Karpas-422 (cell line): Measurements from ENCODE around the gene JPH4. TPM values are rescaled to one million over a fixed set of nuclear protein-coding genes. Genes with fewer than 3 reads are reported as not detected.

Source experiments
- DNase-seq: peaks from one replicate; pipeline ENCODE4 v3.0.0-alpha.2; 2015
- H2AFZ ChIP-seq: fragments of 200-600 bp; sonication (generic); 2 replicates; pipeline ENCODE4 v1.6.1; 2014; ENCODE audit warnings: antibody characterized with exemption, low read length, mixed read lengths
- H3K27ac ChIP-seq: fragments of 200-600 bp; sonication (generic); 2 replicates; pipeline ENCODE4 v1.5.1; 2014; ENCODE audit warnings: mild to moderate bottlenecking, low read length, moderate library complexity
- H3K27me3 ChIP-seq: fragments of 200-600 bp; sonication (generic); 2 replicates; pipeline ENCODE4 v1.6.1; 2014; ENCODE audit warnings: low read length, mixed read lengths
- H3K36me3 ChIP-seq: fragments of 200-600 bp; sonication (generic); 2 replicates; pipeline ENCODE4 v1.6.1; 2014; ENCODE audit warnings: low read length, mixed read lengths; ENCODE audit not compliant: insufficient read depth
- H3K4me1 ChIP-seq: fragments of 200-600 bp; sonication (generic); 2 replicates; pipeline ENCODE4 v1.6.1; 2014; ENCODE audit warnings: mild to moderate bottlenecking, low read length, mixed read lengths
- H3K4me2 ChIP-seq: fragments of 200-600 bp; sonication (generic); 2 replicates; pipeline ENCODE4 v1.6.1; 2014; ENCODE audit warnings: low read length, low read depth, mild to moderate bottlenecking; ENCODE audit not compliant: poor library complexity, severe bottlenecking
- H3K4me3 ChIP-seq: fragments of 200-600 bp; sonication (generic); 2 replicates; pipeline ENCODE4 v1.5.1; 2014; ENCODE audit warnings: mild to moderate bottlenecking, antibody characterized with exemption, low read length, mixed read lengths
- H3K79me2 ChIP-seq: fragments of 200-600 bp; sonication (generic); 2 replicates; pipeline ENCODE4 v1.6.1; 2014; ENCODE audit warnings: mild to moderate bottlenecking, low read length, mixed read lengths
- H3K9ac ChIP-seq: fragments of 200-600 bp; sonication (generic); 2 replicates; pipeline ENCODE4 v1.6.0; 2014; ENCODE audit warnings: low read length
- H3K9me2 ChIP-seq: fragments of 200-600 bp; sonication (generic), shearing (Covaris generic); replicated peaks from 2 replicates; pipeline ENCODE4 v1.6.0; 2014; ENCODE audit warnings: mild to moderate bottlenecking, low read length, moderate library complexity; ENCODE audit not compliant: insufficient read depth
- H3K9me3 ChIP-seq: fragments of 300-700, 200-600 bp; sonication (generic); 2 replicates; pipeline ENCODE4 v1.6.1; 2014; ENCODE audit warnings: low read length, mixed read lengths
- H4K20me1 ChIP-seq: fragments of 200-600 bp; sonication (generic); 2 replicates; pipeline ENCODE4 v1.6.1; 2014; ENCODE audit warnings: mild to moderate bottlenecking, antibody characterized with exemption, low read length, low read depth; ENCODE audit not compliant: insufficient read depth
- total RNA-seq: library from RNA; depleted of rRNA; stranded (reverse); fragments of >200 nt; shearing (Covaris generic); gene quantifications from 2 replicates; pipeline ENCODE4 v1.2.3, GENCODE V29; 2014; ENCODE audit warnings: low replicate concordance; rRNA removed

JPH4 gene
- 0.29 TPM in 1 of 2 replicates, not detected in the other for total RNA-seq

- no peaks in the 10 kb centered on the region for H4K20me1 ChIP-seq
- H2AFZ ChIP-seq, result no peak within 1 kb of the TSS
- H3K9me3 ChIP-seq, result no peaks in the 10 kb centered on the region
- H3K9ac ChIP-seq, result no peak within 1 kb of the TSS
- H3K27ac ChIP-seq, result no peak within 1 kb of the TSS
- no peaks in the 10 kb centered on the region for H3K27me3 ChIP-seq
- no peak within 1 kb of the TSS for H3K4me2 ChIP-seq
- no peaks in the 10 kb centered on the region for H3K79me2 ChIP-seq
- H3K4me3 ChIP-seq, result no peak within 1 kb of the TSS
- no peaks in the 10 kb centered on the region for H3K4me1 ChIP-seq
- DNase-seq, result no peak
- H3K9me2 ChIP-seq, result no peaks in the 10 kb centered on the region
- no peaks in the 10 kb centered on the region for H3K36me3 ChIP-seq
These were observed at the start of gene JPH4 for GRCh38 chr14:23578560-23579310. Gene JPH4, minus strand, starts transcription at chr14:23578790. Its CDS starts 1,337 bp downstream, at chr14:23577453.

- H3K9ac ChIP-seq, result no peak overlapping the region
- no peaks in the 10 kb centered on the region for H4K20me1 ChIP-seq
- H3K4me2 ChIP-seq, result no peak overlapping the region
- no peaks in the 10 kb centered on the region for H3K36me3 ChIP-seq
- H3K79me2 ChIP-seq, result no peaks in the 10 kb centered on the region
- H3K27me3 ChIP-seq, result peaks cover 4% of the 10 kb centered on the region; the same call in 1 of the 2 replicates
- H3K4me3 ChIP-seq, result no peak overlapping the region
- DNase-seq, result no peak
- peaks cover 20% of the 10 kb centered on the region for H3K9me3 ChIP-seq
- H3K9me2 ChIP-seq, result no peaks in the 10 kb centered on the region
- H2AFZ ChIP-seq, result no peak overlapping the region
- H3K4me1 ChIP-seq, result no peaks in the 10 kb centered on the region
- no peak overlapping the region for H3K27ac ChIP-seq
These were observed 49.4 kb upstream of the JPH4 start for GRCh38 chr14:23627961-23628360.

GRCh38 chr14:23626946-23627345 lies 48.4 kb upstream of the JPH4 start:
- H3K9me2 ChIP-seq, result no peaks in the 10 kb centered on the region
- no peaks in the 10 kb centered on the region for H3K4me1 ChIP-seq
- H3K9ac ChIP-seq, result no peak overlapping the region
- no peaks in the 10 kb centered on the region for H3K79me2 ChIP-seq
- H2AFZ ChIP-seq, result no peak overlapping the region
- no peak overlapping the region for H3K27ac ChIP-seq
- no peak for DNase-seq
- H3K4me2 ChIP-seq, result no peak overlapping the region
- peaks cover 20% of the 10 kb centered on the region for H3K9me3 ChIP-seq
- no peaks in the 10 kb centered on the region for H4K20me1 ChIP-seq
- no peak overlapping the region for H3K4me3 ChIP-seq
- H3K27me3 ChIP-seq, result peaks cover 4% of the 10 kb centered on the region; the same call in 1 of the 2 replicates
- no peaks in the 10 kb centered on the region for H3K36me3 ChIP-seq

GRCh38 chr14:23624830-23625404 lies 46.3 kb upstream of the JPH4 start:
- Histone ChIP-seq H3K27me3 (peaks cover 4% of the 10 kb centered on the region; the same call in 1 of the 2 replicates), H3K4me1 (no peaks in the 10 kb centered on the region), H3K36me3 (no peaks in the 10 kb centered on the region), H3K4me3 (no peak overlapping the region), H3K9ac (no peak overlapping the region), H3K79me2 (no peaks in the 10 kb centered on the region), H2AFZ (no peak overlapping the region), H4K20me1 (no peaks in the 10 kb centered on the region), H3K27ac (no peak overlapping the region), H3K4me2 (no peak overlapping the region), H3K9me2 (no peaks in the 10 kb centered on the region), H3K9me3 (peaks cover 20% of the 10 kb centered on the region)
- no peak for DNase-seq

DNA sequence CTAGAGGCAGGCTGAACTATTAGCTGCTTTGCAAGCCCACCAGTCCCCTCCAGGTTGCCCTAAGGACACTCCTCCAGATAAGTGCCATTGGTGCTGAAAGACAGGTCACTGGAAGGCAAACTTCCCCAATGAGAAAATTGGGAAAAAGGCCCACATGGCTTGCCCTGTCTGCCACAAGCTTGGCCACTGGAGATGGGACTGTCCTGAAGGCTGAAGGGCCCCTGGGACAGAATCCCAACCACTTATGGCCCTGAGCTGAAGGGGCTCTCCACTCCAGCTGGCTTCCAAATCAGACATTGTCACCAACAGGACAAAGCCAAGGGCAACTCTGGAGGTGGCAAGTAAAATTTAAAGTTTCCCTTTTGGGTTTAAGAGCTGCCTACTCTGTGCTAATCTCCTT lies 45.4 kb upstream of the JPH4 start:
- Histone ChIP-seq H2AFZ (no peak overlapping the region), H3K79me2 (no peaks in the 10 kb centered on the region), H3K9me2 (no peaks in the 10 kb centered on the region), H3K36me3 (no peaks in the 10 kb centered on the region), H3K27me3 (peaks cover 4% of the 10 kb centered on the region; the same call in 1 of the 2 replicates), H3K9ac (no peak overlapping the region), H3K4me1 (no peaks in the 10 kb centered on the region), H3K9me3 (peaks cover 20% of the 10 kb centered on the region), H3K27ac (no peak overlapping the region), H4K20me1 (no peaks in the 10 kb centered on the region), H3K4me3 (no peak overlapping the region), H3K4me2 (no peak overlapping the region)
- no peak for DNase-seq

DNA sequence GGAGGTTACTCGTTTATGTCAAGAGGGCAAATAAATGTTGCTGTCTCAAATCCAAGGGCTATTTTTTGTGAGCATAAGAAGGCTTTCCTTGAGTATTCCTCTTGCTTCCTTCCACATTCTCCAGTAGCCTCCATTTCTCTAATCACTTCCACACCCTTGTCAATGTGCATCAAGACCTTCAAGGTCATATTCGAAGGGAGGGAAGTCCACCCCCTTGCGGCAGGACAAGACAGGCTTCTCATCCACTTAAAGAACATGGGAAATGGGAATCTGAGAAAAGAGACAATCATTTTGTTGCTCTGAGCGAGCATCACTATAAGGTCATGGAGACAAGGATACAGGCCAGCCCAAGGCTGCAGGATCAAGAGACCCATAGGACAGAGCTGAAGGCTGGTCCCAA lies 44.4 kb upstream of the JPH4 start:
- Histone ChIP-seq H3K9me2 (no peaks in the 10 kb centered on the region), H3K4me1 (no peaks in the 10 kb centered on the region), H3K27me3 (peaks cover 4% of the 10 kb centered on the region; the same call in 1 of the 2 replicates), H3K9me3 (peaks cover 20% of the 10 kb centered on the region), H3K9ac (no peak overlapping the region), H3K4me3 (no peak overlapping the region), H4K20me1 (no peaks in the 10 kb centered on the region), H3K27ac (no peak overlapping the region), H3K36me3 (no peaks in the 10 kb centered on the region), H2AFZ (no peak overlapping the region), H3K4me2 (no peak overlapping the region), H3K79me2 (no peaks in the 10 kb centered on the region)
- no peak for DNase-seq

DNA sequence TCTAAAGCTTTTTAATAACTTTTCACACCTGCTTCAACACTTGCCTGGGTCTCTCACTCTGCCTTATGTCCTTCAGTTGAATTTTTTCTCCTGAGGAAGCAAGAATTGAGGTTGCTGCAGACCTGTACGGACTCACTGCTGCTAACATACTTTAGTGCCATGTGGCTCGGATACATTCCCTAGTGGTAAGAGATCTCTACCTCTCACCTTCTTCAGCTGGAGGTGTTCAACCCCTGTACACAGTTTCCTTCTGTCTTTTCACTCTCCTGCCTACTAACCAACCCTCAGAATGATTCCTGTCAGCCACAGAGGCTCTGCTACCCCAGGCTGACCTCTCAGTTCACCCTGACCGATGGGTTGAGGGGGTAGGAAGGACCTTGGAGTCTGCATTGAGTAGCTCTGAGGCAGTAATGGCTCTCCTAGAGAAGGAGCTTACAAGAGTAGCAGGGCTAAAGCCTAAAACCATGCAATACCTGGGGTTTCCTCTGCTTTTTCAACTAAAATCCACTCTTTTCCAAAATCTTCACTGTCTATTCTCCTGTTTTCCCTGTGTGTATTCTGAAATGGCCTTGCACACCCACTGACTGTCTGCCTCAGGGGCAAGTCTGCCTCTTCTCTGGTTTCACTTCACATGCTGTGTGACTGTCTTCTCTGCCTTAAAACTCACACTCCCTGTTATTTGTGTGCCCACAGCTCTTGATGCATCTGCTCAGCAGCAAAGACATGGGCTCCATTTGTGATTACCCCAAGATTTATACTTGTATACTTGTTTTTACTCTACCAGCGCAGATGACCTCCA lies 43.5 kb upstream of the JPH4 start:
- no peak overlapping the region for H2AFZ ChIP-seq
- no peaks in the 10 kb centered on the region for H4K20me1 ChIP-seq
- H3K9me2 ChIP-seq, result no peaks in the 10 kb centered on the region
- H3K9me3 ChIP-seq, result peaks cover 20% of the 10 kb centered on the region
- no peak overlapping the region for H3K27ac ChIP-seq
- DNase-seq, result no peak
- H3K27me3 ChIP-seq, result peaks cover 4% of the 10 kb centered on the region; the same call in 1 of the 2 replicates
- no peak overlapping the region for H3K9ac ChIP-seq
- no peaks in the 10 kb centered on the region for H3K36me3 ChIP-seq
- no peak overlapping the region for H3K4me2 ChIP-seq
- no peak overlapping the region for H3K4me3 ChIP-seq
- H3K79me2 ChIP-seq, result no peaks in the 10 kb centered on the region
- no peaks in the 10 kb centered on the region for H3K4me1 ChIP-seq
